Embryonic facial prominence (tissue), 1 donor: ENCODE data around the gene PHGDH.
"Not testable (repeated sequence)": the region's sequence is repeated elsewhere in the genome, so short reads cannot be mapped to it uniquely, and the experiment has no call there.

Experiments
- DNase-seq: peaks from one replicate; pipeline ENCODE4 v3.0.0-alpha.2; 2016; ENCODE audit errors: extremely low spot score

PHGDH gene

DNA sequence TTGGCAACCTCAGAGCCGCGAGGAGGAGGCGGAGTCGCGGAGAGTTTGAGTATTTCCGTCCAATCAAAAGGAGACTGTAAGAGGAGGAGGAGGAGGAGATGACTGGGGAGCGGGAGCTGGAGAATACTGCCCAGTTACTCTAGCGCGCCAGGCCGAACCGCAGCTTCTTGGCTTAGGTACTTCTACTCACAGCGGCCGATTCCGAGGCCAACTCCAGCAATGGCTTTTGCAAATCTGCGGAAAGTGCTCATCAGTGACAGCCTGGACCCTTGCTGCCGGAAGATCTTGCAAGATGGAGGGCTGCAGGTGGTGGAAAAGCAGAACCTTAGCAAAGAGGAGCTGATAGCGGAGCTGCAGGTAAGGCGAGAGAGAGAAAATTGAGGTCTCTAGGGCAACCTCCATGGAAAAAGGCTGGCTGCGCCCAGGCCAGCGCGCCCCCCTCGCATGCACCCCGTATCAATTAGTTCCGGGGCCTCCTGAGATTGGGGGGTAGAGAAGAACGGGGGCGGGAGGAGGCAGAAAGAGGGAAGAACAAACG, at the start of gene PHGDH:
PHGDH (plus strand) TSS at position 131 of the 538 bp plus-strand sequence; CDS start at position 220, 89 bp downstream.
- peak; percentile 85 for DNase-seq

DNA sequence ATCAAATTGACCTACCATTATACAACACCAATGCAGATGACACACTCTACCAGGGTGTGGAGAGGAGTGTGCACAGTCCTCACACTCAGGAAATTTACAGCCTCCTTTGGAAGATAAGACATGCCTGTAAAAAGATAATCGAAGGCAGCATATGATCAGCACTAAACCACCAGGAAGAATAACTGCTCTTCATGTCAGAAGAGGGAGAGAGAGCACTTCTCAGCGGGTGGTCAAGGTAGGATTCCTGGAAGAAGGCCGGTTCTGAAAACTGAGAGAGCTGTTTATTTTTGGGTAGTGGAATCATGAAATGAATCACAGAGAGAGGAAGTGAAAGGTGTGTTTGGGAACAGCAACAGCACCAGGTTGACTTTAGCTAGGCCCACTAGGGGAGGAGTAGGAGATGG, 49.7 kb upstream of the PHGDH start:
- DNase-seq = no peak

DNA sequence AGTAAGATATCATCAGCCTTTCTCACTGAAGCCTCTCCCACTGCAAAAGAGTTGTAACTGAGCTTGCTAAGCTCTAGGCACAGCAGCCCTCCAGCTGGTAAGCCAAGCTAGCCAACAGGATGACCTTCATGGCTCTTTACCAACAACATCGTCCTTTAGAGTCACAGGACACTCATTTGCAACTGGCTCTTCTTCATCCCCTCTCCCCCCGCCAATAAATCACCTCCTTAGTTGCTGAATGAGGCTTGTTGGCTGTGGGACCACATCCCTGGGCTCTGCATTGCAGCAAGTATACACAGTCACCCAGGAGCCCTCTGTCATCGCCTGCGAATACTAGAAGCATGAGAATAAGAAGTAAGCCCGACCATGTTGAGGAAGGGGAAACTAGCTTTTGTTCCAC, 47.7 kb upstream of the PHGDH start:
- DNase-seq = no peak

DNA sequence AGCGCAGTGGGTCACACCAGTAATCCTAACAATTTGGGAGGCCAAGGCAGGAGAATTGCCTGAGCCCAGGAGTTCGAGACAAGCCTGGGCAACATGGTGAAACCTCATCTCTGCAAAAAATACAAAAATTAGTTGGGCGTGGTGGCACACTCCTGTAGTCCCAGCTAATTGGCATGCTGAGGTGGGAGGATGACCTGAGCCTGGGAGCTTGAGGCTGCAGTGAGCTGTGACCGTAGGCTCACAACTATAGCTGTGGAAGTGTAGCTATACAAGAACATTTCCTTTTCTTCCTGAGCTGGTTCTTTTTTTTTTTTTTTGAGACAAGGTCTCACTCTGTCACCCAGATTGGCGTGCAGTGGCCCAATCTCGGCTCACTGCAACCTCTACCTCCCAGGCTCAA, 44.6 kb upstream of the PHGDH start:
- no peak for DNase-seq

DNA sequence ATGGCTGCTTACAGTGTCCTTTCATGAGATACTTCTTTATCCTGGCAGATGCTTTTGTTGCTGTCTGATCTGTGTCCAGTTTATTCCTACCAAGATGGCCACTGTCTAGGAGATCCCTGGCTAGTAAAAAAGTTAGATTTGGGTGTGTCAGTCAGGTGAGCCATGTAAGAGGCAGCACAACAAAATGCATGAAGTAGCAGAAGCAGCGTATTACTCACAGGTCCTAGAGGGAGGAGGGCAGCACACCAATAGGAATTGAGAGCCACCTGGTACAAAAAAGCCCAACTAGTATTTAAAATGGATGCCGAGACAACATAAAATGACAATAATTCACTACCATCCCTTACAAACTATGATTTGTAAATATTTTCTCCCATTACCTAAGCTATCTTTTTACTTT, 40.8 kb upstream of the PHGDH start:
- no peak for DNase-seq

DNA sequence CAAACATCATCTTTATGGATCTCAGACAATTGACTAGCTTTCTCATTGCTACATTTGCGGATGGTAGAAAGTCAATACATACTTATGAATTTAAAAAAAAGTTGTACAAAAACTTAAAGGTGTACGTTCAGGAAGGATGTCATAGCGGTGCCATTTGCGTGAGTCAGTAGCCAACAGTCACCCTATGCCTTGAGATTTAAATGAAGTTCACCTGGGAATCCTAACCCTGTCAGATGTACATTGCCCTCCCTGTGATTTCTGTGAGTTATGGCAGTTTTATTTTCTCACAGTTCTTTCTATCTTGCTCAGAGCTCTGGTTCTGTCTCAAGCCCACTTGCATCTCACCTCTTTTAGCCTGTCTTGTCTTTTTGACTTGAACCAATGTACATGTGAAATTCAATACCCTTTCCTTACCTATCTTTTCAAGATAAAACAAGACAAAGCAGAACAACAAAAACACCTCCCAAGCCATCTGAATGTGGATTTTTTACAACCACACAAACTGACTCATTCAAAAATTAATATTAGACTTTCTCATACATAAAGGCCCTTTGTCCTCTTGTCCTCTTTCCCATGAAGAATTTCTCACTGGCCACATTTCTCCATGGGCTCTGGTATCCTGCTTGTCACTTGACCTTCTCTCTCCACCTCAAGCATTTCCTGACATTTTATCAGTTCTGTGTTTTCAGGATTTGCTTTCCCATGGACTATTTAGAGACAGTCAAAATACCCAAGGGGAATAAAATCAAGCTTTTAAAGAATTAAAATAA, 38.4 kb upstream of the PHGDH start:
- DNase-seq = no peak

DNA sequence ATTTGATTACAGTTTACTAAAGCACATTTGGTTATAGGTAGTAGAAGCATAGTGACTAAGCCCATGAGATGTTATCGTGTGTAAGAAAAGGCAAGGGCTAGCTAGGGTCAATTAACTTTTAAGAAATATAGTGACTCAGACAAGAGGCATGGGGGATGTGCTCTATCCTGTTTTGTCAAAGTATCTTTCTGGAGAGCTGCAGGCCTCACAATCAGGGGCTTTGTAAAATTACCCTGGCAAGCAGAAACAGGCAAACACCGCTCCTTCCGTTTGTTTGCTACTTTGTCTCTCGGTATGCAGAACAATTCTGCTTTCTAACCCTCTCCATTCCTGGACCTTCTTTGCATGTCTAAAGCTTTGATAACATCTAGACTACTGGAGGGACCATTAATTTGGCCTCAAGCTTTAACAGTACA, 37.6 kb upstream of the PHGDH start:
- no peak for DNase-seq

DNA sequence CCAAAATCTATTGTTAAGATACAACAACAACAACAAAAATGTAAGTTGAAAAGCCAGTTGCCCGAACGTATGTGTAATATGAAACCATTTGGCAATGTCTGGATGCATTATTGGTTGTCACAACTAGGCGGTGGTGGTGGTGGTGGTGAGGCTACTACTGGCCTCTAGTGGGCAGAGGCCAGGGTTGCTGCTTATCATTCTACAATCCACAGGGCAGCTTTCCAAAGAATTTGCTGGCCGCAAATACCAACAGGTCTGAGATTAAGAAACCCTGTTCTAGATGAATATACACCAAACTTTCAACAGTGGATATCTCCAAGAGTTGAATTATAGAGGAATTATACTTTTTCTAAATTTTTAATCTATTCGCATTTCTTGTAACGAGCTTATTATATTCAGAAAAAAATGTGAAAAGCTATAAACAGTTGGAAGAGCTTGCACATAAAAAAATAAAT, 36.9 kb upstream of the PHGDH start:
- no peak for DNase-seq

DNA sequence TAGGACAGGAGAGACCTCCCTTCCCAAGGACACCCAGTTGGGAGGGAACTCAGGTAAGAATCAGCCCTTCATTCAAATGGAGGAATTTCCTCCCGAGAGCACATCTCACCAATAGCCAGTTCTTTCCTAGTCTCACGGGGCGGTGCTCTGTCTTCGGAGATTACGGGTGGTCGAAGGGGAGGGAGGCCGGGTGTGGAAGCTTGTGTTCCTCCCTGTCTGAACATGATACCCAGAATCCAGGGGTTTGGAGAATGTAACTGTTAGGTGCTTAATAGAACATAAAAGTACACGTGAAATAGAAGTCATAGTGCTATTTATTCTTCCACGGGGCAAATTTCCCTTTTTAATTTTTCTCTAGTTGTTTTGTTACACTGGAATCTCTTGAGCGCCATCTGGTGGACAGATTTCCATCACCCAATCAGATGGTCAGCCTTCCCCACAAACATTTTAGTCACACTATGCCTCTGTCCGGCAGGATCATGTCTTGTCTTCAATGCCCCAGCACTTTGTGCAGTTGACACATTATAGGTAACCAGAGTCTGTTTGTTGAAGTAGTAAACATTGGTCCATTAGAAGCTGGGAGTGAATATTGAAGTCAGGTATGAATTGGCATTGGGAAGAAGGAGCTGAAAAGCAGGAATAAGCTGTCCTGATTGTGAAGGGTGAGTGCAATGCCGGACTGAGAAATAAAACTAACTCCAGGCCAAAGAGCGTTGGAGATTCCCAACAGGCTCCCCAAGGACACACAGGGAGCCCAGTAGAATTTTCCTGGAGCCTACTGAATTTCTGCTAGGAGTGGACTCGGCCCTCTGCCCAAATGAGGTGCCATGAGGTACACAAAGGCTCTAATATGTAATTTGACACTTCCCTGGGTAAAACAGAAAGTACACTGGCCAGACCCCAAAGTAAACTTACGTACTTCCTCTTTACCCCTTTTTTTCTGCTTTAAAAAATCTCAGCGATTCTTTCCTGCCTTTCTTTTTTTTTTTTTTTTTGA, 36.1 kb upstream of the PHGDH start:
- DNase-seq = peak; percentile 65

DNA sequence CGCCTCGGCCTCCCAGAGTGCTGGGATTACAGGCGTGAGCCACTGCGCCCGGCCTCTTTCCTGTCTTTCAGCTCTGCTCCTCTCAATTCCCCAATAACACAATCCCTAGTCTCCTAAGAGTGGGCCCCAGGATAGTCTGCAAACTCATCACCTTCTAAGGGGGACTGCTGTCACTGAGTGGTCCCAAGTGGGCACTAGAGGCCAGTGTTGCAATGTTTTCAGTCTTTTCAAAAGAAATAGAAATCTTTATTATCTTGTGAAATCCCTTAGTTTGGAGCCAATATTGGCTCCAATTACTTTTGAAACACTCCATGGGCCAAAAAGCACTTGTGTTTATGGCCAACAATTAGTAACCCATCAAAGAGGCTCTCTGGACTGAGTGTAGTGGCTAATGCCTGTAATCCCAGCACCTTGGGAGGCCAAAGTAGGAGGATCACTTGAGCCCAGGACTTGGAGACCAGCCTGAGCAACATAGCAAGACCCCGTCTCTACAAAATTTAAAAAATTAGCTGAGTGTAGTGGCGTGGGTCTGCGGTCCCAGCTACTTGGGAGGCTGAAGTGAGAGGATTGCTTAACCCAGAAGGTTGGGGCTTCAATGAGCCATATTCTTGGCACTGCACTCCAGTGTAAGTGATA, 35.0 kb upstream of the PHGDH start:
- no peak for DNase-seq

DNA sequence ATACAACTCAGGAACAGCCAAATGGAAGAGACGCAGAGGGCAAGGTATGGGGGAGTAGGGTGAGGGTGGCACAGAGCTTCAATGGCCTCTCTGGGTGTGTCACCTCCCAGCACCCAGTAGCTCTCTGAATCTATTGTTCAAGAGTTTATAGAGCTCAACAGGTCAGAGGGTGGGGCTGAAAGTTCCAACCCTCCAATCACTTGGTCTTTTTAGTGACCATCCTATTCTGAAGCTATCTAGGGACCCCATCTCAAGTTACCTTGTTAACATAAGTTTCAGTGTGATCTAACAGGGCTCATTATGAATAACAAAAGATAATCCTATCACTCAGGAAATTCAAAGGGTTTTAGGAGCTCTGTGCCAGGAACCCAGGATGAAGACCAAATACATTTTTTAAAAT, 32.5 kb upstream of the PHGDH start:
- DNase-seq = no peak

DNA sequence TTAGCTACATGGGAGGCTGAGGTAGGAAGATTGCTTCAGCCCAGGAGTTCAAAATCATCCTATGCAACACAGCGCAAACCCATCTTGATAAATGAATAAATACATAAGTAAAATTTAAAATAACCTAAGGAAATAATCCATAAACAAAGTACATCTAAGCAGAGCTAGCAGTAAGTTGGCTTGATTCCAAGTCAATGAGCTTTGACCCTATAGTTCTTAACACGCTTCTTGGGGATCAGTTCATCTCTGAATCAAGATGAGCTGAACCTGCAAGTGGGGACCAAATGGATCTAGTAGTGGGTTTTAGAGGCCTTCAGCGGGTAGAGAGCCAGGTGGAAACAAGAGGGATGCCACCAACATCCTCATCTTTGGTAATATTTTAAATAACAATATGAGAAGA, 31.5 kb upstream of the PHGDH start:
- no peak for DNase-seq

DNA sequence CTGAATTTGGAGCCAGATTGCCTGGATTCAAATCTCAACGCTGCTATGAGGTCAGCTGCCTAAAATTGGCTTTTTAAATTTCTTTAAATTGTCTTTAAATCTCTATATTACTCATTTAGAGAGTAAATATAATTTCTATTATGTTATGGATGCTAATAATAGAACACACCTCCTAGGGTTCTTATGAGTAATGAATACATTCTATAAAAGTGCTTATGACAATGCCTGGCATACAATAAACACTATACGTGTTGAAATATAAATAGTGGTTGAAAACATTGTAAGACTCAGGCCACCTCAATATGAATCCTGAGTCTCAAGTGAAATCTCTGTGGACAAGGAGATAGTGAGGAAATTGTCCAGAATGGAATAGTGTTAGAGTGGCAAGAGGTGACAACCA, 31.0 kb upstream of the PHGDH start:
- no peak for DNase-seq

DNA sequence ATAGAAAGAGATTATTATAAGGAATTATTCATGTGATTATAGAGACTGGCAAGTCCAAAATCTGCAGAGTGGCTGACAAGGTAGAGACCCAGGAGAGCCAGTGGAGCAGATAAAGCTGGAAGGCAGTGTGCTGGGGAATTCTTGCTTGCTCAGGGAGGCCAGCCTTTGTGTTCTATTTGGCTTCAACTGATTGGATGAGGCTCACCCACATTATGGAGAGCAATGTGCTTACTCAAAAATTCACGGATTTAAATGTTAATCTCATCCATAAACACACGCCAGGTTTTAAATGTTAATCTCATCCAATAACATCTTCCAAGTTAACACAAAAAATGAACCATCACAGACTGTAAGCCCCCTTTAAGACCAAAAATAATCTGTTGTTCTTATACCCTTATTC, 30.2 kb upstream of the PHGDH start:
- DNase-seq = no peak

DNA sequence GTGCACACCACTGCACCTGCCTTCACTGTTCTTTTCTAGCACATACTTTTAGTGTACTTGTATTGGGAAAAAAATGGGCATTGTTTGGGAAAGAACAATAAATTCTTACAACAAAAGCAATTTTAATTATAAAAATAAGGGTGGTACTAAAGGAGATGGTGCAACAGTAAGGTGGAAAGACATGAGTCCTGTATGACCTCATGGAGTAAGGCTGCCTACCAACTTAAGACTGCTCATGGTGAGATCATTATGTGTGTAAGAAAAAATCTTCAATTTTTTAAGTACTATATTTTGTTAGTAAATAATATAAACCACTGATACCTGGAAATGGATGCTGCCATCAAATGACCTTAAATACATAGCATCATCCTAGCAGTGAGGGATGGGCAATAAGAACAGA, 29.6 kb upstream of the PHGDH start:
- no peak for DNase-seq

DNA sequence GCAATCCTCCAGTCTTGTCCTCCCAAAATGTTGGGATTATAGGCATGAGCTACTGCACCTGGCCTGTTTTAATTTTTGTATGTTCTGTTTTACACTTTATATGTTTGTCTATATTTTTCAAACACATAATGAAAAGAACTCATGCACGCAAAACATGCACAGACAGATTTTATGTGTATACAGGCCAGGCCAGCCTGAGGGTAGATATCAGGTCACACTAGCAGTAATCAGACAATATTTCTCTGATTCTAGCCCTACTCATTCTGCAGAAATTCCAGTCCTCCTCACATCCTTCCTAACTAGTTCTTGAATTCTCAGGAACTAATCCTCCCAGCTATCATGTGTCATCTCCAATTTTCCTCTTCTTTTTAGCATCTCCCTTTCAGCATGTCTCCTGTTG, 27.8 kb upstream of the PHGDH start:
- DNase-seq = no peak

DNA sequence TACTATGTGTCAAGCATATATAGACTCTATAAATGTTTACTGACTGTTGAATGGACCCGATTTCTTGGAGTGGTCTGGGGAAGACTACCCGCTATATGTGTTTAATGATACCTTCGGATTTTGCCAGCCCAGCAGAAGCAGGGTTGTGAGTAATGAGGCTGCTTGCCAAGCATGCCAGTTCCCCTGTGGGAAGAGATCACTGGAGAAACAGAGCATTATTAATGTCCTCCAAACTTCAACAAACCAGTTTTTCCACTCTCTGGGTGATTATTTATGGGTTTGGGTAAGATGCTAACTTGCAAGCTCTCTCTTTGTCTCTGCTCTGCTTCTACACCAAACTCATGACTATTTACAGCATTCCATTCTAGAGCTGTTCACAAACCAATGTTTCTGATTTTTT, 25.1 kb upstream of the PHGDH start:
- DNase-seq = no peak

DNA sequence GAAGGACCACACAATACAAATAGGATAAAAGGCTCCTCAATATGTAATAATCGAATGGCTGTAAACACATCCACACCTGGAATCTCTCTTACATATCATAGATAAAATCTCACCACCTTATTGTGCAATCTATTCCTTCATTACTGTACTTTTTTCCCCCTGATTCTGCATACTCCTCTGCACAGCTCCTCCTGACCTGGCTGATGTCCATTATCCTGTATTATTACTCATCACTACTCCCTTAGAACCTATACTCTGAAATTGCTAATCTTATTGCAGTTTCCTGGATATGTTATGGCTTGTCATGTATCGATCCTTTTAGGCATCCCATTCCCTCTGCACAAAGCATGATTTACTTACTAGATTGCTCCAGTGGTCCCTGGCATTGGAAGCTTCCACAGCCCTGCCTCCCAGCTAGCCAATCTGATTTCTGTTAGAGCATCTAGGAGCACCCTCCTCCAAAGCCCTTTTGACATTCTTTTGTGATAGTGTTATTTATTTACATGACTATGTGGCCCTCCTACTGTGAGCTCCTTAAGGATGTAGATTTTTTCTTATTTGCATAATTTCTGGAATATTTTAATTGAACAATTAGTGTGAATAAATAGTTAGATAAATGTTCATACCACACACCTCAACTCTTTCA, 24.2 kb upstream of the PHGDH start:
- DNase-seq = no peak

DNA sequence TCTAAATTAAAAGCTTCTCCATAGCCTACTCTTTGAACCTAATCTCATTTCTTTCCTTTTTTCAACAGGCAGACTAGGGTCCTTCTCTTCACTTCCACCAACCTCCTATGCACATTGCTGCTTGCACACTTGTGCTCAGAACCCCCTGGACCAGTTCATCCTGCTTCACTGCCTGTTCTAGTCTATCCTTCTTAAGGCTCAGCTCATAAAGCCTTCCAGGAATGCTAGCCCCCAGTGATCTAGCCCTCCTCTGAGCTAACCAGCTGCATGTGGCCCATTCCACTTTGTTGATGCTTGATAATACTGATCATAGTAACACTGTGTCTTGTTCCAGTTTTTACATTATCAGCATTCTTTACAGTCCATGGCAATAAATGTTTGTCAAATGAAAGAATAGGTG, 22.9 kb upstream of the PHGDH start:
- no peak for DNase-seq

DNA sequence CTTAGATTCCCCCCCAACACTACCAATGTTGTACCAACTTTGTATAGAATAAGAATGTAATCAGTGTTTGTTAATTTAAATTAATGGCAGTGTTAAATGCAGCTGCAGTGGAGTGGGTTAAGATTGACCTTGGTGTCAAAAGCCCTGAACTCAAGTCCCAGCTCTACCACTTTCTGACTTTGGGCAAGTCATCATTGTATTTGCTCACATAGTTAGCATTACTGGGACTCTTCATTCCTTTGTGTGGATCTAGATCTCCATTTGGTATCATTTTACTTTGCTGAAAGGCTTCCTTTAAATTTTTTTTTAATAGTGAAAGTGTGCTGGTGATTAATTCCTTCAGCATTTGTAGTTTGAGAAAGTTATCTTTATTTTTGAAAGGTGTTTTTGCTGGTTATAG, 22.2 kb upstream of the PHGDH start:
- no peak for DNase-seq

DNA sequence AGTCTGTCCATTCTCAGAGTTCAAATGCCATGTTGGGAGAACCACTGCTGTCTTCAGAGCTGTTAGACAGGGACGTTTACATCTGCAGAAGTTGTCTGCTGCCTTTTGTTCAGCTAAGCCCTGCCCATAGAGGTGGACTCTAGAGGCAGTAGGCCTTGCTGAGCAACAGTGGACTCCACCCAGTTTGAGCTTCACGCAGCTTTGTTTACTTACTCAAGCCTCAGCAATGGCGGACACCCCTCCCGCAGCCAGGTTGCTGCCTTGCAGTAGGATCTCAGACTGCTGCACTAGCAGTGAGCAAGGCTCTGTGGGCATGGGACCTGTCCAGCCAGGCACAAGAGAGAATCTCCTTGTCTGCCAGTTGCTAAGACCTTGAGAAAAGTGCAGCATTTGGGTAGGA, 14.9 kb upstream of the PHGDH start:
- not testable (repeated sequence) for DNase-seq

DNA sequence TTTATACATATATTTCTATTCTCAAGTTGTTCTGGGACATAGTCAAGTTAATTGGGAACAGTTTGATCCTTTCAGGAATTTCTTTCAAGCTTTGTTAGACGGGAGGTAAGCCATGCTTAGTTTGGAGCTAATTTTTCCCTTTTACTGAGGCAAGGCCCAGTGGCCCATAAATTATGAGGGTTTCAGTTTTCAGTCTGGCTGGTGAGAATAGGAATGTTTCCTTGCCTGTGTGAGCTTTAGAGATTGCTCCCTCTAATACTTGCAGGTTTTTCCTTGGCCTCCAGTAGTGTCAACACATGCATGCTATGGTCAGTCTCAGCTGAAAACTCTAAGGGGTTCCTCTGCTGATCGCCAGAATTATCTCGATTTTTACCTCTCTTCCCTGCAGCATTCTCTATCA, 14.1 kb upstream of the PHGDH start:
- DNase-seq = no peak
